HepG2 (cell line): ENCODE data around the gene SHOX. TPM values are rescaled to one million over a fixed set of nuclear protein-coding genes. Genes with fewer than 3 reads are reported as not detected.

Source experiments
- ATAC-seq: fragments of 200-7000 bp; cut with Tn5 transposase; 3 replicates; pipeline ENCODE4 v1.9.1; 2020; ENCODE audit warnings: mild to moderate bottlenecking, moderate library complexity
- BruUV-seq: library from RNA; stranded (reverse); fragments of 400-500 nt; replicated peaks from 2 replicates; lab custom pipeline; 2021; lab: Mats Ljungman, UMichigan
- CTCF ChIA-PET: fragments of 300-600 bp; formaldehyde crosslinking; extraction: SDS; loops from one replicate; lab custom pipeline; 2021; ENCODE audit warnings: low total read pairs, inconsistent platforms, low intra/inter-chr PET ratio; lab: Yijun Ruan, JAX
- POLR2A ChIA-PET: fragments of 350-600 bp; sonication (Branson Sonifier 250); formaldehyde crosslinking; loops from one replicate; lab custom pipeline; 2020; ENCODE audit warnings: antibody characterized with exemption, inconsistent platforms; lab: Yijun Ruan, JAX
- DNase-seq: peaks from one replicate; pipeline ENCODE4 v3.0.0-alpha.2; 2015; ENCODE audit warnings: low spot score
- FAIRE-seq: peaks from 3 replicates; lab custom pipeline; 2011; peaks lifted over from hg19 to GRCh38; lab: Jason Lieb, UNC
- H2AFZ ChIP-seq: one replicate; pipeline ENCODE4 v1.6.1; 2011; ENCODE audit warnings: low read length, inconsistent platforms
- H3K27ac ChIP-seq: fragments of 300-600 bp; 3 replicates; pipeline ENCODE4 v1.8.0; 2011; ENCODE audit warnings: mixed run types, mild to moderate bottlenecking, mixed read lengths, low read length, inconsistent platforms; ENCODE audit not compliant: insufficient read depth; ENCODE audit errors: extremely low read length
- H3K27me3 ChIP-seq, 2 experiments: fragments of 200-600 bp in 1 of 2; 2 replicates in 1 of 2; 3 replicates in 1 of 2; pipeline versions ENCODE4 v1.6.0 to v1.8.0; 2011; ENCODE audit warnings: low read length in 2 of 2, mild to moderate bottlenecking in 2 of 2, moderate library complexity in 2 of 2, inconsistent platforms in 1 of 2; ENCODE audit not compliant: insufficient read depth in 2 of 2, control insufficient read depth in 1 of 2
- H3K36me3 ChIP-seq, 2 experiments: fragments of 200-600 bp in 1 of 2; replicated peaks in 1 of 2; 2 replicates in 1 of 2; 3 replicates in 1 of 2; pipeline versions ENCODE4 v1.5.1 to v1.8.0; 2011; ENCODE audit warnings: low read length in 2 of 2, inconsistent platforms in 1 of 2; ENCODE audit not compliant: insufficient read depth in 2 of 2, control insufficient read depth in 1 of 2
- H3K4me1 ChIP-seq: 2 replicates; pipeline ENCODE4 v1.5.1; 2012; ENCODE audit warnings: low read length, inconsistent platforms; ENCODE audit not compliant: insufficient read depth
- H3K4me2 ChIP-seq: 2 replicates; pipeline ENCODE4 v1.6.0; 2011; ENCODE audit warnings: low read depth, low read length, inconsistent platforms
- H3K4me3 ChIP-seq, 3 experiments: fragments of 200-600 bp in 1 of 3; sonication (generic), shearing (Covaris generic) in 1 of 3; replicated peaks in 1 of 3; 2 replicates each; pipeline ENCODE4 v1.5.1; 2011 to 2016; ENCODE audit warnings: low read length in 3 of 3, inconsistent platforms in 2 of 3, low read depth in 2 of 3, mild to moderate bottlenecking in 2 of 3, control low read depth in 1 of 3, mixed read lengths in 1 of 3; ENCODE audit not compliant: insufficient read depth in 1 of 3
- H3K79me2 ChIP-seq: one replicate; pipeline ENCODE4 v1.6.1; 2011; ENCODE audit warnings: low read length, inconsistent platforms; ENCODE audit not compliant: insufficient read depth
- H3K9ac ChIP-seq: 2 replicates; pipeline ENCODE4 v1.6.0; 2011; ENCODE audit warnings: mild to moderate bottlenecking, low read depth, low read length, inconsistent platforms; ENCODE audit not compliant: insufficient read depth
- H3K9me3 ChIP-seq: 2 replicates; pipeline ENCODE4 v1.5.1; 2012; ENCODE audit warnings: mild to moderate bottlenecking, low read length
- H4K20me1 ChIP-seq: 2 replicates; pipeline ENCODE4 v1.6.0; 2011; ENCODE audit warnings: inconsistent platforms, mild to moderate bottlenecking, low read length, moderate library complexity; ENCODE audit not compliant: insufficient read depth
- ARID2 ChIP-seq: sonication (generic); formaldehyde crosslinking; IDR thresholded peaks from 2 replicates; pipeline ENCODE4 v1.8.1; 2022; ENCODE audit warnings: mild to moderate bottlenecking, missing genetic modification reagents, borderline replicate concordance
- ARNT2 ChIP-seq: sonication (generic); formaldehyde crosslinking; IDR thresholded peaks from 2 replicates; pipeline ENCODE4 v1.8.0; 2022; ENCODE audit warnings: mild to moderate bottlenecking, low read depth, missing genetic modification reagents, moderate library complexity
- MATR3 ChIP-seq: sonication (generic); formaldehyde crosslinking; IDR thresholded peaks from 2 replicates; pipeline ENCODE4 v1.4.0; 2020; ENCODE audit warnings: missing genetic modification reagents
- PRDM4 ChIP-seq: sonication (generic); formaldehyde crosslinking; IDR thresholded peaks from 2 replicates; pipeline ENCODE4 v1.9.0; 2021; ENCODE audit warnings: missing genetic modification reagents, borderline replicate concordance
- TGIF2 ChIP-seq: IDR thresholded peaks from 2 replicates; pipeline ENCODE4 v1.6.1; 2016; ENCODE audit warnings: control low read depth, missing compliant biosample characterization
- ZFP82 ChIP-seq: sonication (generic); formaldehyde crosslinking; IDR thresholded peaks from 2 replicates; pipeline ENCODE4 v1.5.1; 2020; ENCODE audit warnings: mild to moderate bottlenecking, missing genetic modification reagents, borderline replicate concordance
- ZNF253 ChIP-seq: sonication (generic); formaldehyde crosslinking; IDR thresholded peaks from 2 replicates; pipeline ENCODE4 v1.8.0; 2022; ENCODE audit warnings: mild to moderate bottlenecking, missing genetic modification reagents, borderline replicate concordance
- ZNF282 ChIP-seq: fragments of 450-650 bp; IDR thresholded peaks from 2 replicates; pipeline ENCODE4 v1.6.1; 2018; ENCODE audit not compliant: partially characterized antibody
- ZNF761 ChIP-seq: sonication (generic); formaldehyde crosslinking; conservative IDR thresholded peaks from 2 replicates; pipeline ENCODE4 v1.4.0; 2020; ENCODE audit warnings: mild to moderate bottlenecking, missing genetic modification reagents
- ZNF879 ChIP-seq: sonication (generic); formaldehyde crosslinking; IDR thresholded peaks from 2 replicates; pipeline ENCODE4 v1.8.1; 2023; ENCODE audit warnings: missing genetic modification reagents
- WGBS: methylation state at CpG from one replicate; pipeline ENCODE4 v1.1.6; 2017; ENCODE audit warnings: low lambda C conversion rate; 5-methylcytosine and 5-hydroxymethylcytosine counted together
- in situ Hi-C: cut with HindIII; loops from 2 replicates; pipeline ENCODE4 v1.10.0; 2017; ENCODE audit warnings: low pct_unique_long_range_greater_than_20kb; ENCODE audit not compliant: extremely low pct_ligation_motif_present
- intact Hi-C: fragments of 100-400 bp; cut with micrococcal nuclease; formaldehyde crosslinking; loops from one replicate; pipeline ENCODE4 v1.10.0; 2022; ENCODE audit not compliant: unreplicated experiment
- polyA plus RNA-seq, 8 experiments: library from polyadenylated mRNA; depleted of rRNA in 3 of 8; stranded (reverse) in 7 of 8; unstranded in 1 of 8; fragments of >200 nt; fragmentation: Illumina TruSeq in 4 of 8; extraction: Trizol in 4 of 8; gene quantifications; 2 replicates each; pipeline versions ENCODE4 v1.2.1 to v1.2.3, GENCODE V29; 2011 to 2016; ENCODE audit warnings: low read depth in 4 of 8, missing spikeins in 1 of 8, mixed read lengths in 1 of 8; ENCODE audit not compliant: insufficient read depth in 1 of 8
- total RNA-seq, 5 experiments: library from RNA; depleted of rRNA; stranded (reverse); fragments of >200 nt; fragmentation: Illumina TruSeq; extraction: Trizol; gene quantifications; 2 replicates each; pipeline ENCODE4 v1.2.3, GENCODE V29; 2016; ENCODE audit warnings: low read depth in 1 of 5
- TF ChIP-seq, protein P1 (sequence below): sonication (generic); formaldehyde crosslinking; conservative IDR thresholded peaks from 2 replicates; pipeline ENCODE4 v1.8.0; 2022; ENCODE audit warnings: low read depth, missing genetic modification reagents
- TF ChIP-seq, protein P2 (sequence below): sonication (generic); formaldehyde crosslinking; IDR thresholded peaks from 2 replicates; pipeline ENCODE4 v1.5.1; 2020; ENCODE audit warnings: missing genetic modification reagents, mild to moderate bottlenecking, borderline replicate concordance
- TF ChIP-seq, protein P3 (sequence below): sonication (generic); formaldehyde crosslinking; IDR thresholded peaks from 2 replicates; pipeline ENCODE4 v1.4.0; 2020; ENCODE audit warnings: missing genetic modification reagents
- TF ChIP-seq, protein P4 (sequence below): sonication (generic); formaldehyde crosslinking; IDR thresholded peaks from 2 replicates; pipeline ENCODE4 v1.4.0; 2020; ENCODE audit warnings: mild to moderate bottlenecking, missing genetic modification reagents

SHOX gene
- total and polyA plus RNA-seq, 2 of the 13 experiments (the other 11 are each of a cell fraction or from before 2014, with no cell fraction given) = not detected

DNA sequence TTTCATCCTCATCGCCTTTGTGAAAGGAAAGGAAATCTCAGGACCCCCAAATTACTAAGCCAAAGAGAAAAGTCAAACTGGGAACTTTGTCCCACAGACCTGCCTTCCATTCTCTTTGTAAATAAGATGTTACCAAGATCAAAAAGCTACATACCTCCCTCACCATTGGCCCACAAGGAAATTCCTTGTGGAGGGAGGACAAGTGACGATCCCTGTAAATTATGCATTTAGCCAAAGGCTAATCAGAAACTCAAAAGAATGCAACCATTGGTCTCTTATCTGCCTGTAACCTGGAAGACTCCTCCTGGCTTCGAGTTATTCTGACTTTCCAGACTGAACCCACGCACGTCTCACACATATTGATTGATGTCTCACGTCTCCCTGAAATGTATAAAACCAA, 70.3 kb downstream of the SHOX start:
- POLR2A ChIA-PET = no interaction called here
- in situ Hi-C loops (no loop called here), intact Hi-C loops (no loop called here)
- WGBS = 6% methylated on average over 6 of the region's 6 CpGs
- no peaks in the 10 kb centered on the region for H3K27me3 ChIP-seq
- no peaks in the 10 kb centered on the region for H3K79me2 ChIP-seq
- H3K36me3 ChIP-seq = no peaks in the 10 kb centered on the region
- no peak overlapping the region for H3K4me3 ChIP-seq
- ATAC-seq (no peak), FAIRE-seq (no peak), DNase-seq (no peak)
- H3K9ac ChIP-seq = no peak overlapping the region
- no peak overlapping the region for H3K4me2 ChIP-seq
- CTCF ChIA-PET = no interaction called here
- H4K20me1 ChIP-seq = no peaks in the 10 kb centered on the region
- H2AFZ ChIP-seq = no peak overlapping the region
- no peaks in the 10 kb centered on the region for H3K4me1 ChIP-seq
- peaks cover 3% of the 10 kb centered on the region; the same call in 1 of the 2 replicates for H3K9me3 ChIP-seq
- H3K27ac ChIP-seq = no peak overlapping the region
- BruUV-seq = no TSS peak
- TF ChIP-seq PRDM4 (CRISPR knock-in tag) = no peak
- no peak for TF ChIP-seq ARNT2 (CRISPR knock-in tag)
- TF ChIP-seq ZNF253 (CRISPR knock-in tag) = no peak
- TF ChIP-seq, protein P1, sequence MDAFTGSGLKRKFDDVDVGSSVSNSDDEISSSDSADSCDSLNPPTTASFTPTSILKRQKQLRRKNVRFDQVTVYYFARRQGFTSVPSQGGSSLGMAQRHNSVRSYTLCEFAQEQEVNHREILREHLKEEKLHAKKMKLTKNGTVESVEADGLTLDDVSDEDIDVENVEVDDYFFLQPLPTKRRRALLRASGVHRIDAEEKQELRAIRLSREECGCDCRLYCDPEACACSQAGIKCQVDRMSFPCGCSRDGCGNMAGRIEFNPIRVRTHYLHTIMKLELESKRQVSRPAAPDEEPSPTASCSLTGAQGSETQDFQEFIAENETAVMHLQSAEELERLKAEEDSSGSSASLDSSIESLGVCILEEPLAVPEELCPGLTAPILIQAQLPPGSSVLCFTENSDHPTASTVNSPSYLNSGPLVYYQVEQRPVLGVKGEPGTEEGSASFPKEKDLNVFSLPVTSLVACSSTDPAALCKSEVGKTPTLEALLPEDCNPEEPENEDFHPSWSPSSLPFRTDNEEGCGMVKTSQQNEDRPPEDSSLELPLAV = no peak
- no peak for TF ChIP-seq ZNF761
- TF ChIP-seq ARID2 (CRISPR knock-in tag) = no peak
- TF ChIP-seq, protein P2, sequence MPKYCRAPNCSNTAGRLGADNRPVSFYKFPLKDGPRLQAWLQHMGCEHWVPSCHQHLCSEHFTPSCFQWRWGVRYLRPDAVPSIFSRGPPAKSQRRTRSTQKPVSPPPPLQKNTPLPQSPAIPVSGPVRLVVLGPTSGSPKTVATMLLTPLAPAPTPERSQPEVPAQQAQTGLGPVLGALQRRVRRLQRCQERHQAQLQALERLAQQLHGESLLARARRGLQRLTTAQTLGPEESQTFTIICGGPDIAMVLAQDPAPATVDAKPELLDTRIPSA (CRISPR knock-in tag) = no peak
- TF ChIP-seq, protein P3, sequence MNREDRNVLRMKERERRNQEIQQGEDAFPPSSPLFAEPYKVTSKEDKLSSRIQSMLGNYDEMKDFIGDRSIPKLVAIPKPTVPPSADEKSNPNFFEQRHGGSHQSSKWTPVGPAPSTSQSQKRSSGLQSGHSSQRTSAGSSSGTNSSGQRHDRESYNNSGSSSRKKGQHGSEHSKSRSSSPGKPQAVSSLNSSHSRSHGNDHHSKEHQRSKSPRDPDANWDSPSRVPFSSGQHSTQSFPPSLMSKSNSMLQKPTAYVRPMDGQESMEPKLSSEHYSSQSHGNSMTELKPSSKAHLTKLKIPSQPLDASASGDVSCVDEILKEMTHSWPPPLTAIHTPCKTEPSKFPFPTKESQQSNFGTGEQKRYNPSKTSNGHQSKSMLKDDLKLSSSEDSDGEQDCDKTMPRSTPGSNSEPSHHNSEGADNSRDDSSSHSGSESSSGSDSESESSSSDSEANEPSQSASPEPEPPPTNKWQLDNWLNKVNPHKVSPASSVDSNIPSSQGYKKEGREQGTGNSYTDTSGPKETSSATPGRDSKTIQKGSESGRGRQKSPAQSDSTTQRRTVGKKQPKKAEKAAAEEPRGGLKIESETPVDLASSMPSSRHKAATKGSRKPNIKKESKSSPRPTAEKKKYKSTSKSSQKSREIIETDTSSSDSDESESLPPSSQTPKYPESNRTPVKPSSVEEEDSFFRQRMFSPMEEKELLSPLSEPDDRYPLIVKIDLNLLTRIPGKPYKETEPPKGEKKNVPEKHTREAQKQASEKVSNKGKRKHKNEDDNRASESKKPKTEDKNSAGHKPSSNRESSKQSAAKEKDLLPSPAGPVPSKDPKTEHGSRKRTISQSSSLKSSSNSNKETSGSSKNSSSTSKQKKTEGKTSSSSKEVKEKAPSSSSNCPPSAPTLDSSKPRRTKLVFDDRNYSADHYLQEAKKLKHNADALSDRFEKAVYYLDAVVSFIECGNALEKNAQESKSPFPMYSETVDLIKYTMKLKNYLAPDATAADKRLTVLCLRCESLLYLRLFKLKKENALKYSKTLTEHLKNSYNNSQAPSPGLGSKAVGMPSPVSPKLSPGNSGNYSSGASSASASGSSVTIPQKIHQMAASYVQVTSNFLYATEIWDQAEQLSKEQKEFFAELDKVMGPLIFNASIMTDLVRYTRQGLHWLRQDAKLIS = no peak
- no peak for TF ChIP-seq ZNF879 (CRISPR knock-in tag)
- no peak for TF ChIP-seq MATR3
- no peak for TF ChIP-seq TGIF2 (CRISPR knock-in tag)
- TF ChIP-seq ZFP82 = no peak
- no peak for TF ChIP-seq ZNF282
- TF ChIP-seq, protein P4, sequence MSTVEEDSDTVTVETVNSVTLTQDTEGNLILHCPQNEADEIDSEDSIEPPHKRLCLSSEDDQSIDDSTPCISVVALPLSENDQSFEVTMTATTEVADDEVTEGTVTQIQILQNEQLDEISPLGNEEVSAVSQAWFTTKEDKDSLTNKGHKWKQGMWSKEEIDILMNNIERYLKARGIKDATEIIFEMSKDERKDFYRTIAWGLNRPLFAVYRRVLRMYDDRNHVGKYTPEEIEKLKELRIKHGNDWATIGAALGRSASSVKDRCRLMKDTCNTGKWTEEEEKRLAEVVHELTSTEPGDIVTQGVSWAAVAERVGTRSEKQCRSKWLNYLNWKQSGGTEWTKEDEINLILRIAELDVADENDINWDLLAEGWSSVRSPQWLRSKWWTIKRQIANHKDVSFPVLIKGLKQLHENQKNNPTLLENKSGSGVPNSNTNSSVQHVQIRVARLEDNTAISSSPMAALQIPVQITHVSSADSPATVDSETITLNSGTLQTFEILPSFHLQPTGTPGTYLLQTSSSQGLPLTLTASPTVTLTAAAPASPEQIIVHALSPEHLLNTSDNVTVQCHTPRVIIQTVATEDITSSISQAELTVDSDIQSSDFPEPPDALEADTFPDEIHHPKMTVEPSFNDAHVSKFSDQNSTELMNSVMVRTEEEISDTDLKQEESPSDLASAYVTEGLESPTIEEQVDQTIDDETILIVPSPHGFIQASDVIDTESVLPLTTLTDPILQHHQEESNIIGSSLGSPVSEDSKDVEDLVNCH (CRISPR knock-in tag) = no peak
